GM19455 (cell line): Measurements from ENCODE around the gene MATCAP1.
A peak's percentile ranks its signal among the peaks of the same experiment; 100 is the strongest.

Experiments used
- ATAC-seq: cut with Tn5 transposase; IDR thresholded peaks from one replicate; pipeline ENCODE4 v1.9.1; 2021; ENCODE audit not compliant: unreplicated experiment

The MATCAP1 gene

DNA sequence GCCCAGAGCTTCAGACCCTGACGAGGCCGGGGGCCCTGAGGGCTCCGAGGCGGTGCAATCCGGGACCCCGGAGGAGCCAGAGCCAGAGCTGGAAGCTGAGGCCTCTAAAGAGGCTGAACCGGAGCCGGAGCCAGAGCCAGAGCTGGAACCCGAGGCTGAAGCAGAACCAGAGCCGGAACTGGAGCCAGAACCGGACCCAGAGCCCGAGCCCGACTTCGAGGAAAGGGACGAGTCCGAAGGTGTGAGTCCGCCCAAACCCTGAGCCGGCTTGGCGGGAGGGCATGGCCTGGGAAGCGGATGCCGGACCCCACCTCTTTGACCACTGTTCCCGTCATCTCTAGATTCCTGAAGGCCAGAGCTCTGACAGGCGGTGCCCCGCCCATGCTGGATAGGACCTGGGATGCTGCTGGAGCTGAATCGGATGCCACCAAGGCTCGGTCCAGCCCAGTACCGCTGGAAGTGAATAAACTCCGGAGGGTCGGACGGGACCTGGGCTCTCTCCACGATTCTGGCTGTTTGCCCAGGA, 9.0 kb downstream of the MATCAP1 start:
- ATAC-seq = no peak

- no peak for ATAC-seq
Measured at GRCh38 chr16:67173808-67174705, 9.7 kb downstream of the MATCAP1 start.

GRCh38 chr16:67173323-67173722, 10.4 kb downstream of the MATCAP1 start:
- ATAC-seq = no peak

GRCh38 chr16:67170949-67171649, 12.7 kb downstream of the MATCAP1 start:
- ATAC-seq = no peak

- ATAC-seq = peak; percentile 36
Measured at GRCh38 chr16:67170168-67170948, 13.4 kb downstream of the MATCAP1 start, which contains the start of gene NOL3. Gene NOL3 (plus strand): TSS chr16:67170538.

GRCh38 chr16:67169642-67170167, 14.1 kb downstream of the MATCAP1 start:
- ATAC-seq = no peak

DNA sequence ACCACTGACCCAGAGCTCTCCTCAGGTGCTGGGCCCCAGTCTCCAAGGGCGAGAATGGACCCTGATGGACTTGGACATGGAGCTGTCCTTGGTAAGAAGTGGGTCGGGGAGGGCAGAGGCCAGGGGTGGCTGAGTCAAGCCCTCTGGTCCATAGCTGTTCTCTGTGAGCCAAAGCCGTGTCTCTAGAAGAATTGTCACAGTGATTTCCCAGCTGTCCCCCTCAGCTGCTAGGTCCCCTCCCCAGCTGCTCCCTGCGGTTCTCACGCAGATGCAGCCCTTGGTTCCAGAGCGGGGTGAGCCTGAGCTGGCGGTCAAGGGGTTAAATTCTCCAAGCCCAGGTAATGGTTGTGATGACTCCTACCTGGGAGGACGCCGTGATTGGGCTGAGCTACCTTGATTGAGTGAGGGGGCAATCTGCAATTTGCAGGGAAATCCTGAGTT, 14.7 kb downstream of the MATCAP1 start:
- no peak for ATAC-seq

DNA sequence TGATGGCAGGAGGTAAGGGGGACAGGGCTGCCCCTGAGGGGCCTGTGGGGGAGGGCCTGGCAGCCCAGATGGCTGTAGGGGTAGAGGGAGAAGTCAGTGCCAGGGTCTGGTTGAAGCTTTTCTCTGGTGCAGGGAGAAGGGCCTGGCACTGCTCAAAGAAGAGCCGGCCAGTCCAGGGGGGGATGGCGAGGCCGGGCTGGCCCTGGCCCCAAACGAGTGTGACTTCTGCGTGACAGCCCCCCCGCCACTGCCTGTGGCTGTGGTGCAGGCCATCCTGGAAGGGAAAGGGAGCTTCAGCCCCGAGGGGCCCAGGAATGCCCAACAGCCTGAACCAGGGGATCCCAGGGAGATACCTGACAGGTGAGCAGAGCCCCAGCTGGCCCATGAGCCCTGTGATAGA, 16.2 kb downstream of the MATCAP1 start:
- ATAC-seq = no peak

- ATAC-seq = no peak
Measured at GRCh38 chr16:67166598-67167168, 17.1 kb downstream of the MATCAP1 start.

DNA sequence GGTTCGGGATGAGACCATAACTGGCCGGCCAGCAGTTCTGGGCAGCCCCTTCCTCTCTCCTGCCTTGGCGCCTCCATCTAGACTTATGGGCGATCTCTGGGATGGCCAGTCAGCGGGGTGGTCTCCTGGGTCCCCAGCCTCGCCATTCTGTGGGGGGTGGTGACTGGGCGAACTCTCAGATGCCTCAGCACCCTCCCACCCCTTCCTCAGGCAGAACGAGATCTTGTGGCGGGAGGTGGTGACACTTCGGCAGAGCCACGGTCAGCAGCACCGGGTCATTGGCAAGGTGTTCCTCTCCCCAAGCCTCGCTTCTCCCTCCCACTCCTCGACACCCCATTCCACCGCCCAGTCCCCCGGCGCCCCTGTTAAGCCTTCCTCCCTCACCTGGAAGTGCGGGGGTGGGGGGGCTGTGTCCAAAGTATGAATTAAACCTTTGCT, 17.6 kb downstream of the MATCAP1 start:
- ATAC-seq = no peak

- no peak for ATAC-seq
Measured at GRCh38 chr16:67165121-67166078, 18.4 kb downstream of the MATCAP1 start.

- no peak for ATAC-seq
Measured at GRCh38 chr16:67164599-67165061, 19.1 kb downstream of the MATCAP1 start, which contains the start of gene HSF4. Gene HSF4 (plus strand): TSS chr16:67164745. CDS start chr16:67164812, 67 bp downstream.

DNA sequence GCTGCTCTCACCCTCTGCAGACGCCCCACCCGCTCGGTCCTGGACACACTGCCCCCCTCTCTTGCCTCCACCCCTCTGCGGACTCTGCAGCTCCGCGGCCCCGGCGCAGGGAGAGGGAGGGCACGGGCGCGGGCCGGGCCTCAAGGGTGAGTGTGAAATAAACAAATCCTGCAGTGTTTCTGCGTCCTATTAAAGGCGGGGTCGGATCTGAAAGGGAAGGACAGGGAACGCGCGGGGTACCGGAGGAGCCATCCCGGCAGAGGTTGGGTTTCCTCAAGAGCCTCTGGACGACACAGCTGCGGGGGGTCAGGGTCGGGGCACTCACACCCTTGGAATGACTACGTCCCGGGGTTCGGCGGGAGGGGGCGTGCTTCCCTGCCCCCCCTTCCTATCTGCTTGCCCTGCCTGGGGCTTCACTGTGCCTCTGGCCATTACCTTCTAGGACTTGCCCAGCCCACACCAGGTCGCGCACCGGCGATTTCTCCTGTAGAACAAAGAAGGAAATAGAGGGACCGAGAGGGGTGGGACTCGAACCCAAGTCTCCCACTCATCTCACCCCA, 19.7 kb downstream of the MATCAP1 start:
- no peak for ATAC-seq

DNA sequence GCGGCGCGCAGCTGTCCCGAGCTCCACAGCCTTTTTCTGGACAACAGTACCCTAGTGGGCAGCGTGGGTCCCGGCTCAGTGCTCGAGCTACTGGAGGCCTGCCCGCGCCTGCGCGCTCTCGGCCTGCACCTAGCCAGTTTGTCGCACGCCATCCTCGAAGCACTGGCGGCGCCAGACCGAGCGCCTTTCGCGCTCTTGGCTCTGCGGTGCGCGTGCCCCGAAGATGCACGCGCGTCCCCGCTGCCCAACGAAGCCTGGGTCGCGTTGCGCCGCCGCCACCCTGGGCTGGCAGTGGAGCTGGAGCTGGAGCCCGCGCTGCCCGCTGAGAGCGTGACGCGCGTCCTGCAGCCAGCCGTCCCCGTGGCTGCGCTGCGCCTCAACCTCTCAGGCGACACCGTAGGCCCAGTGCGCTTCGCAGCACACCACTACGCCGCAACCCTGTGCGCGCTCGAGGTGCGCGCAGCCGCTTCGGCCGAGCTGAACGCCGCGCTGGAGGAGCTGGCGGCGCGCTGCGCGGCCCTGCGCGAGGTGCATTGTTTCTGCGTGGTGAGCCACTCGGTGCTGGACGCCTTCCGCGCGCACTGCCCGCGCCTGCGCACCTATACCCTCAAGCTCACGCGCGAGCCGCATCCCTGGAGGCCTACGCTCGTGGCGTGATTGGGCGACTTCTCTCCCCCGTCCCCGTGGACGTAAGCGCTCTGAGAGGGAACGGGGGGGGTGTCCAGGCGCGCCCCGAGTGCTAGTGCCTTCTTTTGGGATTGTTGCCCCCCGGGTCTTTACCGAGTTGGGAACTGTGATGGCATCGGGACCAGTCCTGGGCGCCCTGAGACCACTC, 20.4 kb downstream of the MATCAP1 start:
- ATAC-seq = no peak

DNA sequence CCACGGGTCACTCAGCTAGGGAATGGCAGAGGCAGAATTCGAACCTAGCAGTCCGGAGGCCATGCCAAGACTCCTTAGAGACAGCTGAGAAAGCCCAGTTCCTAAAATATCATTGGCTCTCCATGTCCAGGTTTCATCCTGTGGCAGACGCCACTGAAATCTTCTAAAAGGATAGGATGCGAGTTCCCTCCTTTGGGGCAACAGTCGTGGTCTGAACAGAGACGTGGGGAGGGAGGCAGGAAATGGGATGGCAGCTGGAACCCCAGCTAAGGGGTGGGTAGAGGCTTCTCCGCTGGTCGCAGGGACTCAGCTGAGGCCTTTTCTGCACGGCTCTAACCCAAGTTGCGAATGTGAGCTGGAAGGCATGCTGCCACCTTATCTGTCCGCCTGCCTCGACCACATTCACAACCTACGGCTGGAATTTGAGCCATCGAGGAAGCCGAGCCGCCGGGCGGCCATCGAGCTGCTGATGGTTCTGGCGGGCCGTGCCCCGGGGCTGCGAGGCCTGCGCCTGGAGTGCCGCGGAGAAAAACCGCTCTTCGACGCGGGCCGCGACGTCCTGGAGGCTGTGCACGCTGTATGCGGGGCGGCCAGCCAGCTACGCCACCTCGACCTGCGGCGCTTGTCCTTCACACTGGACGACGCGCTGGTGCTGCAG, 21.1 kb downstream of the MATCAP1 start:
- ATAC-seq = no peak

GRCh38 chr16:67161595-67162058, 22.1 kb downstream of the MATCAP1 start:
- no peak for ATAC-seq
